NCI-H69 (cell line): ENCODE measurements around the gene PROKR2.

ENCODE experiments used
- DNase-seq: peaks from one replicate; lab custom pipeline; 2025; lab: John Stamatoyannopoulos, UW

PROKR2 gene

DNA sequence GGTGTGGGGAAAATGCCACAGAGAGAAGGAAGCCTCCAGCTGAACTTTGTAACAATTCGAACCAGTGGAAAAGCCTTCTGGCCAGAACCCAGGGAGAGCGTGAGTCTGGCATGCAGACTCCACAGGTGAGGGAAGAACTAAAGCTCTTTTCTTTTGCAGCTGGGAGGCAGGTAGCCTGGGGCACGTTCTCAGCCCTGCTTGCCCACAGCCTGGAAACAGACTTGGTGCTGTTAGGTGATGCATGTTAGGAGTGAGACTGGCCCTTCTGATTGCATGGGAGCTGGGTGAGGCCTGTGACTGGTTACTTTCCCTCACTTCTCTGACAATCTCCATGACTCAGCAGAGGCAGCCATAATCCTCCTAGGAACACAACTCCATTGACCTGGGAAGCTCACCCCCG is 34.2 kb downstream of the PROKR2 start:
- DNase-seq: no peak

GRCh38 chr20:5279661-5280060 is 37.1 kb downstream of the PROKR2 start:
- no peak for DNase-seq

GRCh38 chr20:5272268-5272667 is 44.5 kb downstream of the PROKR2 start:
- no peak for DNase-seq

GRCh38 chr20:5270603-5271002 is 46.2 kb downstream of the PROKR2 start:
- peak; percentile 64 for DNase-seq

- DNase-seq: no peak
These were observed 48.3 kb downstream of the PROKR2 start for GRCh38 chr20:5268449-5268848.

DNA sequence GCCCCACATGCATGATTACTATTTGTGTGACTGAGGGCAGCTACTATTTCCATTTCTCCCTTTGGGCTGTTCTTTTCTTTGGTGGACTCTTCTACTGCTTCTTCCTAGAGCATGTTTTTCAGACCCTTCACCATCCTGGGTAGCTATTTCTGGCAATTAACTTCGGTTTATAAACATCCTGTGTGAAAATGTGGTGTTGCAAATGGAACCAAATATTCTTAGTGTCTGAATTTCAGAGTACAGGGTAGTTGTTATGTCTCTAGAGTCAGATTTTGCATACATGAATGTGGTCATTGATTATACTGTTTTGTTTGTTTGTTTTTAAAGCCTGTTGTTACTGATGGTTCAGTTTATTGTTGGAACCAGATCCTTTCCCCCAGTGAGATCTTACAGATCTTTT is 49.7 kb downstream of the PROKR2 start:
- no peak for DNase-seq
